ENCODE measurements around the gene INTS2.
"Not testable (repeated sequence)": the region's sequence is repeated elsewhere in the genome, so short reads cannot be mapped to it uniquely, and the experiment has no call there.

INTS2 gene

GRCh38 chr17:61885865-61886264 lies 41.9 kb downstream of the INTS2 start:
- DNase-seq = not testable (repeated sequence)

DNA sequence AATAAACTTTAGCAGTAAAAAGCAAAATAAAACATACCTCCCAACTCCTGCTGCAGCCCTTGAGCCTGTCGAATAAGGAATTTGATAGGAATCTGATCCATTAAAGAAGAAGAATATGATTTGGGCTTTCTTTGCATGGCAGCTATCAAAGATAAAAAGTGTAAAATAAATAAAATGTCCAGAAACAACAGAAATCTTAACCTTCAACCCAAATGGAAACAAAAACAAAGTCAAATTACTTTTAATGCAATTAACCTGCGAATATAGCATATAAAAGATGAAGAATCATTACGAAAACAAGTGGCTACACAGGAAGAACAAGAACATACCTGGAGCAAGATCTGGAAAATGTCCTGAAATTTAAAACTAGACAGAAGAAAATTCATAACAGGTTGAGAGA lies 42.9 kb downstream of the INTS2 start:
- no peak for DNase-seq

DNA sequence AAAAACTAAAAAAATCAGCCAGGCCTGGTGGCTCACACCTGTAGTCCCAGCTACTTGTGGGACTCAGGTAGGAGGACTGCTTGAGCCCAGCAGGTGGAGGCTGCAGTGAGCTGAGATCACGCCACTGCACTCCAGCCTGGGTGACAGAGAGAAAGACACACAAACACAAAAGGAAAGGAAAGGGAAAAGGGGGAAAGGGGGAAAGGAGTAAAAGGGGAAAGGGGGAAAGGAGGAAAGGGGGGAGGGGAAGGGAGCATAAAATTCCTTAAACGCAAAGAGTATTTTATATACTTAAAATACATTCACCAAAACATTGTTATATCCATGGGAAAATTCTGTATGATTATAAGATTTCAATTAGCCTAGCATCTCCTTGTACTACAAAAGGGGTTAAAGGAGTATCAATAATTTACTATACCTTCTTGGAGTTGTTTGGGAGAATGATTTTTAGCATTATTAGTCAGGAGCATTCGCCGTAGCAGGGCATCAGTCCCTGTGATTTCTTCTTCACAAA lies 47.1 kb downstream of the INTS2 start:
- DNase-seq = no peak

GRCh38 chr17:61878984-61879612 lies 48.7 kb downstream of the INTS2 start:
- DNase-seq = no peak

DNA sequence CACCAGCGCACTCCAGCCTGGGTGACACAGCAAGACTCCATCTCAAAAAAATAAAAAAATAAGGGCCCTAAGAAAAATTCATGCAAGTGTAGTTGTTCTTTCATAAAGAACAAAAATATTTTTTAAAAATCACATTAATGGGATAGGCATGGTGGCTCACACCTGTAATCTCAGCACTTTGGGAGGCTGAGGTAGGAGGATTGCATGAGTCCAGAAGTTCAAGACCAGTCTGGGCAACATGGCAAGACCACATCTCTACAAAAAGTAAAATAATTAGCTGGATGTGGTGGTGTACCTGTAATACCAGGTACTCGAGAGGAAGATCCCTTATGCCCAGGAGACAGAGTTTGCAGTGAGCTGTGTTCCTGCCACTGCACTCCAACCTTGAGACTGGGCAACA lies 49.3 kb downstream of the INTS2 start:
- no peak for DNase-seq

DNA sequence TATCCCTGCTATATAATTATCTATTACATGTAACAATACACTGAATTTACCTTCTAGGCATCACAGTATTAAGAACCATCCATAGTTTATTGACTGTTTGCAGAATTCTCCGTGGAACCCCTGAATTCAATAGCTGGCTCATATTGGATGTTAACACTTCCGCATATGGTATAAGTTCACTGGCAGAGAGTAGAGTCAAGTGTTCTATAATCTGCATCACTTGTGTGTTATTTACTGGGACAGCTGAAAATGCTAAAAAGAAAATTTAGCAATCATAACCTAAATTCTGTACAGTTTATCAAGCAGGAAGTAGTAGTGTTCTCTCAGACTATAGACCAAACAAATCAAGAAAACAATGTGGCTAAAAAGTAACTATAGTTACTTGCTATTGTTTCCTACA lies 49.9 kb downstream of the INTS2 start:
- no peak for DNase-seq

GRCh38 chr17:61875804-61876203 lies 52.0 kb downstream of the INTS2 start:
- no peak for DNase-seq

- no peak for DNase-seq
Measured at GRCh38 chr17:61875285-61875684, 52.5 kb downstream of the INTS2 start.

- no peak for DNase-seq
Measured at GRCh38 chr17:61874075-61874474, 53.7 kb downstream of the INTS2 start.

DNA sequence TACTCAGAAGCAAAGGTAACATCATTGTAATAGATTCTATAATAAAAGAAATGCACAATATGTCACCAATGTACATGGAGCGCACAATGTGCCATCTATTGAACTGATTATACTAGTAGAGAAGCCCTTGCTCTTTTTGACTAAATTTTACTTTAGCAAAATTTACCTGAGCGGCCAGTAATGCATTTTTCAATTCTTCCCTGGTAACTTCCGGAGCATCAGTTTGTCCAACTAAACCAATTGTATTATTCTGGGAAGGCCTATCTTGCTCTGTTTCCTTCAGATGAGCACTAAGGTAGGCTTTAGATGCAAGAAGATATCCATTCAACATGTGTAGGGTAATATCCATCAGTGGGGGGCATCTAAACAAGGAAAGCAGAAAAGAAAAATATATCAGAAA lies 55.7 kb downstream of the INTS2 start:
- no peak for DNase-seq

DNA sequence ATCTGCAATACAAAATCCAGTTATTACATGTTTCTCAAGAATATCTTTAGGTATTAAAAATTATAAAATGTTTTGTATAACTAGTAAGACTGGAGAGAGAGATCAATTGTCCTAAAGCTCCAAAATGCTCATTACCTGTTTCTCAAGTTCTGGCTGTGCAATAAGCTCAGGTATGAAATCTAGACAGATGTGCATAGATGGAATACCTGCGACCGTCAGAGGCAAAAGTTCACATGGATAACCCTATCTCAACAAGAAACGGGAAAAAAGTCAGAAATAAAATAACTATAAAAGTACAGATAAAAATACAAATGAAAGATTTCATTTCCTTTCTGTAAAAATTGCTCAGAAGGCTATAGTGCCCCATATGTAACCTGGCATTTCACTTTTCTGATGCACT lies 58.6 kb downstream of the INTS2 start:
- no peak for DNase-seq

DNA sequence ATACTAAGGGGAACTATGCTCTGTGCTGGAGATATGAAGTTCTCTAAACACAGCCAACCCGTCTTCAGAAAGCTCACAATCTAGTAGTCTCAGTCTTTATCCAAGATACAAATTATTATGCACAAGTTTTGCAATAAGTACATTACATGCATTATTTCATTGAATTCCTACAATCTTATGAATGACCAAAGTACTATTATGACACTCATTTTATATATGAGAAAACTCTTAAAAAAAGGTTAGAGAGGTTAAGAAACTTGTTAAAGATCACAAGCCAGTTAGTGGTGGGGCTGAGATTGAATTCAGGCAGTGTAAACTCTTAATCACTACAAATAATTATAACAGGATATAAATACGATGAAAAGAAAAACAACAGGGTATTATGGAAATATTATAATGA lies 59.7 kb downstream of the INTS2 start:
- no peak for DNase-seq

DNA sequence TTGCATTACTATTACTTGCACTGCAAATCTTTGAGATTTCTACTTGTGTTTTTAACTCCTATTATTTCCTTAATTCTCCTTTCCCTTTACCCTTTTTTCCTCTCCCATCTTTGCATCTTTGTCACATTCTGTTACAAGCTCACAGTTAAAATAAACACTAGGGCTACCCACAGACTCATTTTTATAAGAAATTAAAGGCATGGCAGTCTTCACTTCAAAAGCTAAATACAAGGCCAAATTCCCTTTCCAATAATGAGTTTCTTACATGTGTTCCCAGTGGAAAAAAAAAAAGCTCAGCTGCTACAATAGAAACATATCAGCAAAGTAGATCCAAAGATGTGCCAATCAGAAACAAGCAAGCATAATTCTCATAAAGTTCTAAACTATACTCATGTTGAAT lies 60.7 kb downstream of the INTS2 start:
- no peak for DNase-seq

- no peak for DNase-seq
Measured at GRCh38 chr17:61863801-61864126, 64.0 kb downstream of the INTS2 start.

DNA sequence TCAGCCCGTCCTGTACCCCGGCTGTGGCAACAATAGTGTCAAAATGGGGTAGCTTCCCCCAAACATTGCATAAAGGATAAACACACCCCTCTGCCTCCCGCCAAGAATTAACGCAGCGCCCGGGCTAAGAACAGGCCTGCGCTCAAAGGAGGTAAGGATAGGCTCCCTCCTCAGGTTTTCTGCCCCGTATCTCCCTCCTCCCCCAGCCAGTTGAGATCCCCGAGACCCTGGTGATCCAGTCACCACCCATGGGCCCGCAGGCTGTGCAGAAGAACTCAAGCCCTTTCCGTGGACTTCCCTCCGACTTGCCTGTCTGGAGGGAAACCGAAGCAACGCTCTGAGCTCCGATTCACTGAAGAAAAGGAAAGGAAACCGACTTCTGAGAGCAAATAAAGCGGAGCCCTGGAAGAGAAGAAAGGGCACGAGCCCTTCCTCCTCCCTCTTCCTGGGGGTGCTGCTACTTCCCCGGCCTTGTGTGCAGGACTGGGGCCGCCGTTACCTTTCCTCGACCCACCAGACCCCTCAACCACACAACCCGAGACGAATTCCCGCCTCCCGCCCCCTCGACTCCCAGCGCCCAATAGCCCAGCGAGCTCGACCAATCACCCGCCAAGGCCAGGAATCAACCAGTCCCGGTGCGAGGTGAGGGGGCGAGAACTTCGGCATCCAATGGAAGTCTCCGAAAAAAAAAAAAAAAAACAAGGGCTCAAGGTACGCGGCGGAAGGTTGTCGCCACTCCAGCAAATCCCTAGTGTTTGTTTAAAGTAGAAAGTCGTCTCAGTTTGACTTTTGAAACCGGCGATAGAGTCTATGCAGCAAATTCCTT lies 64.6 kb downstream of the INTS2 start, which contains the start of gene BRIP1:
Gene BRIP1 (minus strand): TSS at position 554 of the 826 bp plus-strand sequence. CDS start 1,989 bp downstream, outside the sequence.
- peak; percentile 96 for DNase-seq

GRCh38 chr17:61862105-61862574 lies 65.6 kb downstream of the INTS2 start:
- DNase-seq = no peak

GRCh38 chr17:61860397-61860796 lies 67.4 kb downstream of the INTS2 start:
- not testable (repeated sequence) for DNase-seq

GRCh38 chr17:61856035-61856434 lies 71.7 kb downstream of the INTS2 start:
- no peak for DNase-seq

DNA sequence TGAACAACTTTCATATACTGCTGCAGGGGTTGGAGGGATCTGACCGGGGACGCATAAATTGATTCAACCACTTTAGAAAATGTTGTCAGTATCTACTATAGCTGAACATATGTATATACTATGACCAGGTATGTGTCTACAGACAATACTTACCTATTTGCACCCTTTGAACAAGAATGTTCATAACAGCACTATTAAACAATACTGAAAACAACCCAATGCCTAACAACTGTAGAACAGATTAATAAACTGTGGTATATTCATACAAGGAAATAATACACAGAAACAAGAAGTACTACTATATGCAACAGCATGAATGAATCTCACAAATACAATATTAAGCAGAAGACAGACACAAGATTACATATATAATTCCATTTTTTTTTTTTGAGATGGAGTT lies 74.9 kb downstream of the INTS2 start:
- no peak for DNase-seq

GRCh38 chr17:61849674-61850073 lies 78.1 kb downstream of the INTS2 start:
- DNase-seq = no peak

GRCh38 chr17:61848896-61849295 lies 78.9 kb downstream of the INTS2 start:
- DNase-seq = no peak

DNA sequence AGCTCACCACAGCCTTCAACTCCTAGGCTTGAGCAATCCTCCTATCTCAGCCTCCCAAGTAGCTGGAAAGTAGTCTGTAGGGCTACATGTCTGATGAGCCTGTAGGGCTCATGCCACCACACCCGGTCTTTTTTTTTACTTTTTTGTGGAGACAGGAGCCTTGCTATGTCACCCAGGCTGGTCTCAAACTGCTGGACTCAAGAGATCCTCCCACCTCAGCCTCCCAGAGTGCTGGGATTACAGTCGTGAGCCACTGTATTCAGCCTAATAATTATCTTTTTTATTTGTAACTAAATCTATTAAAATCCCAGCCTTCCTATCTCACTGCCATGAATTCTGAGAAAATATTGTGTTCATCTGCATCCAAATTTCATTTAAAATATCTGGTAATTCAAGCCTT lies 79.5 kb downstream of the INTS2 start:
- DNase-seq = no peak

- DNase-seq = no peak
Measured at GRCh38 chr17:61847659-61848058, 80.1 kb downstream of the INTS2 start.

- no peak for DNase-seq
Measured at GRCh38 chr17:61846761-61847375, 80.9 kb downstream of the INTS2 start.

Data from right hindlimb (tissue), 1 donor.